Measurements from ENCODE around the gene THSD4. TPM values are rescaled to one million over a fixed set of nuclear protein-coding genes. Genes with fewer than 3 reads are reported as not detected.
"Not testable (repeated sequence)": the region's sequence is repeated elsewhere in the genome, so short reads cannot be mapped to it uniquely, and the experiment has no call there.

Gene THSD4
- total RNA-seq, 2 donors from 2014 or later, result not detected

DNA sequence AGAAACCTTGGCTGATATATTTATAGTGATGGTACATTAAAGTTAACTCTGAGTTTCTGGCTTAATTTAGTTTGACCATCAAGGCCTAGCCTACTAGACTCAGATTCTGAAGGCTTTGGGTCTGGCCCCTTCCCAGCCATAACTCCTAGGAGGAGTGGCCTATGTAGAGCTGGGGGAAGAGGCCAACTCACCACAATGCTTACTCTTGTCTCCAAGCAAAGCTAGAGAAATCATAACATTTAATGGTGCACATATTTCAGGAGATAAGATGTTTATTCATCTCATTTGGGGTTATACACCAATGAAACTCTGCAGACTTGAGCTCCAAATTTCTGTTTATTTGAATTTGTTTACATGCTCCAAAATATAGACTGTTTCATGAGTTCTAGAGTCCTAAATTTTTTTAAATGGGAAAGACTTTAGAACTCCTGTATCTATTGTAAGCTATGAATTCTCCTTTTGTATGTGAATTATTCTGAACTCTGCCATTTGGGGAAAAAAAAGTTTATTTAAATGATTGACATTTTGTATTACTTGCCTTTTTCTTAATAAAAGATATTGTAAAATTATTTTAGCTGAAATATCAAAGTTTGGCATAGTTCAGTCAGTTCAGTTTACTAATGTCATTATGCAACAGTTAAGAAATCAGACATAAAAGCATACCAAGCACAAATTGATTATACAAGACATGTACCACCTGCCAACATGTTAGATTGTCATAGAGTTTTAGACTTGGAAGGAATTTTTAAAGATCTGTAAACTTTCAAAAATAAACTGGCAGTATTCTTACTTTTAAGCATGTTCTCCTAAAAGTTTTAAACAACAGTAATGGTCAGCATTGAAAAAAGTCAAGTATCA is 551.7 kb downstream of the THSD4 start:
- Mint-ChIP-seq H3K27ac (no peak overlapping the region), H3K4me1 (ENCODE audit: low read depth in 2 of 2) (no peaks in the 10 kb centered on the region), H3K27me3 (peaks cover 16 to 27% of the 10 kb centered on the region in 2 donors), H3K4me3 (no peak overlapping the region), H3K9me3 (peaks cover 3% of the 10 kb centered on the region), H3K36me3 (no peaks in the 10 kb centered on the region)
- DNase-seq (ENCODE audit: low spot score) (no peak), ATAC-seq (no peak)

GRCh38 chr15:71669688-71670087 is 554.4 kb downstream of the THSD4 start:
- no peak overlapping the region for H3K27ac Mint-ChIP-seq
- no peak for ATAC-seq
- H3K4me3 Mint-ChIP-seq, result no peak overlapping the region
- DNase-seq (ENCODE audit: low spot score), result no peak
- no peaks in the 10 kb centered on the region for H3K4me1 Mint-ChIP-seq (ENCODE audit: low read depth in 2 of 2)
- H3K9me3 Mint-ChIP-seq, result peaks cover 3% of the 10 kb centered on the region
- H3K27me3 Mint-ChIP-seq, result peaks cover 35 to 37% of the 10 kb centered on the region in 2 donors
- no peaks in the 10 kb centered on the region for H3K36me3 Mint-ChIP-seq

GRCh38 chr15:71670222-71670621 is 555.0 kb downstream of the THSD4 start:
- H3K27ac Mint-ChIP-seq; DNase-seq (ENCODE audit: low spot score); H3K4me1 Mint-ChIP-seq (ENCODE audit: low read depth in 2 of 2); H3K9me3 Mint-ChIP-seq; H3K4me3 Mint-ChIP-seq; ATAC-seq; H3K36me3 Mint-ChIP-seq: not testable (repeated sequence)
- peaks cover 31 to 32% of the 10 kb centered on the region in 2 donors for H3K27me3 Mint-ChIP-seq

DNA sequence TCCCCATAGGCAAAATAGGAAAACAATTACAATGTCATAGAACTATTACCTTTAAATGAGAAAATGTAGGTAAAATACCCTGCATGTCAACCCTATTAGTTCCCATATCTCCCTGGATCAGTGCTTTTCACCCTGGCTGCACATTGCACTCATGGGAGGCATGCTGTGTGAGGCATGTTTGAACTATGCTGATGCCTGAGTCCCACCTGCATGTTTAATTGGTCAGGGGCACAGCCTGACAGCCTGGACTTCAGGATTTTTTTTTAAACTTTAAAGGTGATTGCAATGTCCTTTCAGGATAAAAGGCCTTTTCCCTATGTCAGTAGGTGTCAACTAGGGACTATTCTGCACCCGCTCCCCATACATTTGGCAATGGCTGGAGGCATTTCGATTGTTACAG is 559.1 kb downstream of the THSD4 start:
- DNase-seq (ENCODE audit: low spot score), result no peak
- H3K36me3 Mint-ChIP-seq, result no peaks in the 10 kb centered on the region
- H3K9me3 Mint-ChIP-seq, result peaks cover 3% of the 10 kb centered on the region
- H3K27me3 Mint-ChIP-seq, result peaks cover 42 to 49% of the 10 kb centered on the region in 2 donors
- no peak overlapping the region for H3K4me3 Mint-ChIP-seq
- no peak for ATAC-seq
- no peaks in the 10 kb centered on the region for H3K4me1 Mint-ChIP-seq (ENCODE audit: low read depth in 2 of 2)
- no peak overlapping the region for H3K27ac Mint-ChIP-seq

- no peak for DNase-seq (ENCODE audit: low spot score)
- H3K9me3 Mint-ChIP-seq, result no peaks in the 10 kb centered on the region
- H3K27me3 Mint-ChIP-seq, result peaks cover 31 to 44% of the 10 kb centered on the region in 2 donors
- H3K36me3 Mint-ChIP-seq, result no peaks in the 10 kb centered on the region
- H3K4me3 Mint-ChIP-seq, result peak overlapping the region; percentile 35
- no peak overlapping the region for H3K27ac Mint-ChIP-seq
- H3K4me1 Mint-ChIP-seq (ENCODE audit: low read depth in 2 of 2), result no peaks in the 10 kb centered on the region
- no peak for ATAC-seq
These were observed 562.1 kb downstream of the THSD4 start for GRCh38 chr15:71677352-71677751.

- DNase-seq (ENCODE audit: low spot score) (no peak), ATAC-seq (no peak)
- H3K36me3 Mint-ChIP-seq, result no peaks in the 10 kb centered on the region
- peak overlapping the region; percentile 35 for H3K4me3 Mint-ChIP-seq
- no peaks in the 10 kb centered on the region for H3K4me1 Mint-ChIP-seq (ENCODE audit: low read depth in 2 of 2)
- H3K9me3 Mint-ChIP-seq, result no peaks in the 10 kb centered on the region
- H3K27me3 Mint-ChIP-seq, result peaks cover 31 to 40% of the 10 kb centered on the region in 2 donors
- no peak overlapping the region for H3K27ac Mint-ChIP-seq
These were observed 562.5 kb downstream of the THSD4 start for GRCh38 chr15:71677766-71678165.

GRCh38 chr15:71678191-71678590 is 562.9 kb downstream of the THSD4 start:
- Mint-ChIP-seq H3K36me3 (no peaks in the 10 kb centered on the region), H3K4me3 (no peak overlapping the region), H3K4me1 (ENCODE audit: low read depth in 2 of 2) (no peaks in the 10 kb centered on the region), H3K27me3 (peaks cover 35 to 39% of the 10 kb centered on the region in 2 donors), H3K27ac (no peak overlapping the region), H3K9me3 (no peaks in the 10 kb centered on the region)
- DNase-seq (ENCODE audit: low spot score), result no peak
- ATAC-seq, result no peak

DNA sequence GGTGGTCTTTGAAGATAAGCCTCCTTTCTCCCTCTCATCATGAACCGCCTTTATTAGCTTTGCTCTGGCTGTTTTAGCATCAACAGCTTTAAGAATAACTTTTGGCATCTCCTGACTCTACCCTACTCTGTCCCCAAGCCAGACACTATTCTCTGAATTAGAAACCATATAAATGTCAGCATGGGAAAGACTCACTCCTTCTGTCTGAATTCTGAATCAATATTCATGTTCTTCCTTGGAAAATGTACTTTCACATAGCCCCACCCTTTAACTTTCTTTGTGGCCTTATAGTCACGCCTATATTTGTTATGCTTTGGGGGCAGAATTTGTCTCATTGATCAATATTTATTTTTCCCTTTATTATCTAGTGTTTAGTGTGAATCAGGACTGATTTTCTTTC is 563.3 kb downstream of the THSD4 start:
- Mint-ChIP-seq H3K9me3 (no peaks in the 10 kb centered on the region), H3K36me3 (no peaks in the 10 kb centered on the region), H3K4me3 (no peak overlapping the region), H3K27me3 (peaks cover 33 to 38% of the 10 kb centered on the region in 2 donors), H3K27ac (no peak overlapping the region), H3K4me1 (ENCODE audit: low read depth in 2 of 2) (no peaks in the 10 kb centered on the region)
- no peak for DNase-seq (ENCODE audit: low spot score)
- ATAC-seq, result no peak

DNA sequence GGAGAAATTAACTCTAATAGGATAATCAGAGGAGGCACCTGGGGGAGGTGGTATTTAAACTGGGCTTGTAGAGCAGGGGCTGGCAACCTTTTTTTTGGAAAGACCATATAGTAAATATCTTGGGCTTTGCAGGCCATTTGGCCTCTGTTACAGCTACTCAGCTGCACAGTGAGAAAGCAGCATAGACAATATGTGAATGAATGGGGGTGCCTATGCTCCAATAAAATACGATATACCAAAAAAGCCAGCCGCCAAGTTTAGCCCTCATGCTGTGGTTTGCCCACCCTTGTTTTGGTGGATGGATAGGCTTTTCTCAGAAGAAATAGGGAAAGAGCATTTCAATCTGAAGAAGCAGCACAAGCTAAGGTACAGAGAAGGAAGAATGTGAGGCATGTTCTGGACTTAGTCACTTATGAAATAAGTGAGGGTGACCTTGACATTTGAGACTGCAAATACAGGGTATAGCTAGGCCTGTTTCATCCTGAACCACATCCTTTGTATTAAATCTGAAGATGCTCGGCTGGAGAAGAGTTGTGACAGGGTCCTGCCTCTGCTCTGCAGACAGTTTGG is 564.0 kb downstream of the THSD4 start:
- no peak for ATAC-seq

DNA sequence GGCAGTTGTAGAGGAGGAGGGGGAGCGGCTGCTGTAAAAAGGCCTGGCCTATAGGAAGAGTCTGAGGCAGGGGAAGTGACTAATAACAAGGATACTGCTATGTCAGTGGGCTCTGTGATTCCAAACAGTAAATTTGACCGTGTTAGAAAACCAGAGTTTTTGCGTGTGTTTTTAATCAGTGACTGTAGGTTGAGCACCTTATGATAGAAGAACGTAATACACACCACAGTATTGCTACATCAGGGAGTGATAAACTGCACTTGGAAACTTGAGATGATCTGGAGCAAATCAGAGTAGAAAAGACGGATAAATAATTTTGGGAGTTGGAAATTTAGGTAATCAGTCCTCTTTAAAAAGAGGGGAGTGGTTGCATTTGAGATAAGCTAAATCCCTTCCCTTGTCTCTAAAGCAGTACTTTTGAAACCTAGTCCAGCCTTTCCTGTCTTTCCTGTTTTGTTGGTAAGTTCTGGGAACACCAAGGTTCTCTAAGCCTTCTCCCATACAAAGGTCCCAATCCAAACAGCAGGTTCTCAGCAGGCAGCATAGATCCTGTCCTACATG is 564.6 kb downstream of the THSD4 start:
- Mint-ChIP-seq H3K36me3 (no peaks in the 10 kb centered on the region), H3K27me3 (peaks cover 25 to 30% of the 10 kb centered on the region in 2 donors), H3K9me3 (no peaks in the 10 kb centered on the region), H3K4me1 (ENCODE audit: low read depth in 2 of 2) (no peaks in the 10 kb centered on the region), H3K4me3 (no peak overlapping the region), H3K27ac (no peak overlapping the region)
- ATAC-seq (peak in 1 of 2 donors; percentile 80), DNase-seq (ENCODE audit: low spot score) (no peak)

More for the DNA sequence above, 564.0 kb downstream of the THSD4 start:
- Mint-ChIP-seq H3K9me3 (no peaks in the 10 kb centered on the region), H3K36me3 (no peaks in the 10 kb centered on the region), H3K4me3 (no peak overlapping the region), H3K4me1 (ENCODE audit: low read depth in 2 of 2) (no peaks in the 10 kb centered on the region), H3K27me3 (peaks cover 27 to 31% of the 10 kb centered on the region in 2 donors), H3K27ac (no peak overlapping the region)
- DNase-seq (ENCODE audit: low spot score), result no peak

GRCh38 chr15:71682001-71682400 is 566.7 kb downstream of the THSD4 start:
- no peak for DNase-seq (ENCODE audit: low spot score)
- Mint-ChIP-seq H3K27me3 (peaks cover 23 to 25% of the 10 kb centered on the region in 2 donors), H3K36me3 (no peaks in the 10 kb centered on the region), H3K4me3 (no peak overlapping the region), H3K27ac (no peak overlapping the region), H3K9me3 (no peaks in the 10 kb centered on the region), H3K4me1 (ENCODE audit: low read depth in 2 of 2) (no peaks in the 10 kb centered on the region)
- no peak for ATAC-seq

DNA sequence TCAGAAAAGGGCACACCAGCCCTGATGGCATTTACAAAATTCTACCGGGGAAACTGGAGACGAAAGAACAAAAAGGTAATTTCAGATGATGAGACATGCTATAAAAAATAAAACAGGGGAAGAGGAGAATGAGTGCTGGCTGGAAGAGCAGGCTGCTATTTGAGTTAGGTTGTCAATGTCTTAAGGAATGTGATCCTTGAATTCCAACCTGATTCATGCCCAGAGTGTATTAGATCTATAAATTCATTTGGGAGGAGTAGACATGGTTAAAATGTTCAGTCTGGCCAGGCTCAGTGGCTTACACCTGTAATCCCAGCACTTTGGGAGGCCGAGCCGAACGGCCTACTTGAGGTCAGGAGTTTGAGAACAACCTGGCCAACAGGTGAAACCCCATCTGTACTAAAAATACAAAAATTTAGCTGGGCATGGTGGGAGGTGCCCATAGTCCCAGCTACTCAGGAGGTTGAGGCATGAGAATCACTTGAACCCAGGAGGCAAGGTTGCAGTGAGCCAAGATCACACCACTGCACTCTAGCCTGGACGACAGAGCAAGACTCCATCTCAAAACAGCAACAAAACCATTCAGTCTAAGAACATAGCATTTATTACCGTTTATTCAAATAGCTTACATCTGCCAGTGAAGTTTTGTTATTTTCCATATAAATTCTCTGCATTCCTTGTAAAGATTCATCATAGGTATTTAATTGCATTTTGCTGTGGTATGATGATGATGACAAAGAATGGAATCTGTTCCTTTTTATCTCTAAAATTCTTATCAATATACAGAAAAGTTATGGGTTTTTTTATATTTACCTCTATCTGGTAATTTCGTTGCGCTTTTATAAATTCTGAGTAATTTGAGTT is 568.4 kb downstream of the THSD4 start:
- Mint-ChIP-seq H3K4me1 (ENCODE audit: low read depth in 2 of 2) (no peaks in the 10 kb centered on the region), H3K36me3 (no peaks in the 10 kb centered on the region), H3K27ac (no peak overlapping the region), H3K27me3 (peaks cover 25 to 26% of the 10 kb centered on the region in 2 donors), H3K4me3 (no peak overlapping the region), H3K9me3 (no peaks in the 10 kb centered on the region)
- DNase-seq (ENCODE audit: low spot score) (no peak), ATAC-seq (no peak)

DNA sequence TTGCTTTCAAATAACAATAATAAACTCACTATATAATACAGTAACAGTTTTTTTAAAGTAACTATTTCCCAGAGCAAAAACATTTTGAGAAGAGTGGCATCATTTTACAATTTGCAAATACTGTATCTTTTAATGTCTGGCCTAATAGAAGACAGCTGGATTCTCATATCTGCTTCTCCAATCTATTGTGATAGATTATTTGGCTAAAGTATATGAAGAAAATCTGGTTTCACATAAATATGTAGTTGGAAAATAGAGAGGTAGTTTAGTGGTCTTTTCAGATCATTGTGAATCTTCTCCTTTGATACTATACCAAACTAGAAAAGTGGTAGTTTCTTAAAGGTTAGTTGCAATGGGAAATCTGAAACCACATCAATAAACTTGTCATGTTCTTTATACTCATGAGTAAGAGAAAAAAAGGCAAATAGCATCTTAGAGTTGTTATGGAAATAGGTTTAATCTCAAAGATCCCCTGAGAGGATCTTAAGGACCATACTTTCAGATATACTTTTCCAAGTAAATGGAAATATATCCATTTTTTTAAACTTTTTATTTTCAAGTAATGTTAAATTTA is 570.2 kb downstream of the THSD4 start:
- Mint-ChIP-seq H3K27ac (no peak overlapping the region), H3K4me3 (no peak overlapping the region), H3K36me3 (no peaks in the 10 kb centered on the region), H3K4me1 (ENCODE audit: low read depth in 2 of 2) (no peaks in the 10 kb centered on the region), H3K9me3 (no peaks in the 10 kb centered on the region), H3K27me3 (peaks cover 30 to 33% of the 10 kb centered on the region in 2 donors)
- DNase-seq (ENCODE audit: low spot score) (no peak), ATAC-seq (no peak)

All from natural killer cell treated with Interleukin-12 subunit alpha and Interleukin-12 subunit beta and Interleukin-15 and Interleukin-18, amount 100 ng/mL, for 72 hours (primary cell).